GM18870 (cell line): ENCODE data around the gene EXOC1.
"Not testable (repeated sequence)": the region's sequence is repeated elsewhere in the genome, so short reads cannot be mapped to it uniquely, and the experiment has no call there.

ENCODE experiments used
- ATAC-seq: cut with Tn5 transposase; IDR thresholded peaks from one replicate; pipeline ENCODE4 v1.9.1; 2021; ENCODE audit warnings: moderate library complexity; ENCODE audit not compliant: unreplicated experiment

The EXOC1 gene

DNA sequence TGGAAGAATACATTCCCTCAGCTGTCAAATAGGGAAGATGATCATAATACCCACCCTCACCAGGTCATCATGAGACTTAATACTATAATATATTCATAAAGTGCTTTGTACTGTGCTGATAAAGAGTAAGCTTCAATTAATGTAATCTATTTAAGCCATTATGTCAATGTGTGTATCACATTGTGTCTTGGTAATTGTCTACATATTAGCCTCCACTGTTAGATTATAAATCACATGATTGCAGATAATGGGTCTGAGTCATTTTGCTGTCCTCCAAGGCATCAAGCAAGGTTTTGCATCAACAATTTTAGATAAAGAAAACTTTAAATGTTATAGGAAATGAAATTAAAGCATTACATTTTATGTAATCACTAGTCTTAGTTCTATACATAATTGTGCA is 50.1 kb downstream of the EXOC1 start:
- no peak for ATAC-seq

- no peak for ATAC-seq
Observed at GRCh38 chr4:55904576-55904975, 51.1 kb downstream of the EXOC1 start.

GRCh38 chr4:55906323-55906722 is 52.9 kb downstream of the EXOC1 start:
- ATAC-seq: no peak

DNA sequence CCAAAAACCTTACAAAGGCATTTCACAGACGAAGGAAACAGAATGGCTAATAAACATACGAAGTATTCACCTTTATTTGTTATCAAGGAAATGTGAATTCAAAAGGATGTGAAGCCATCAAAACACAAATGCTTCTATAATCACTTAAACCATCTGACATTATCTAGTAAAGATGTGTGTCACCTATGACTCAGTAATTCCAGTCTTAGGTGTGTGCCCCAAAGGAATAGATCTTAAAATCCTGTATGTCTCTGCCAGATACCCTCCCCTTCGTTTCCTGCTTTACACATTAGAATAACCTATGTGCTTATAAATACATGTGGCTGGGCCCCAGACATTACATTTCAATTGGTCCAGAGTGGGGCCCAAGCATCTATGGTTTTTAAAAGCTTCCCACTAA is 53.5 kb downstream of the EXOC1 start:
- no peak for ATAC-seq

- ATAC-seq: no peak
Observed at GRCh38 chr4:55907469-55907868, 54.0 kb downstream of the EXOC1 start.

DNA sequence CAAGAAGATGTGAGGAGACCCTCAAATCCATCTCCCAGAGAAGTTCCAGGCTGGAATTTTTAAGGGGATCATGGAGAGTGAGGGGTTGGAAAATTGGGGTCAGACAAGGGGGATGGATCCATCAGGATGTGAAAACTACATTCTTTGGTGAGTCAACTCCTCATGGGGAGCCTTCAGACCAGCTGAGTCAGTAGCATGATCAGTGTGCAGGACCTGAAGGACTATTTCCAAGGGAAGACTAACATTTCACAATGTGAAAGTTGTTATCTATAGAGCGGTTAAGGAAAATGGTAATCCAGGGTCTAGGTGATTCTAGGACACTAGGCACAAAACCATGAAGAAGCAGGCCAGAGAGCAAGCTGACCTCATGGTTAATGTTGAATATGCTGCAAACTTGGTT is 56.7 kb downstream of the EXOC1 start:
- ATAC-seq: no peak

GRCh38 chr4:55912249-55912648 is 58.8 kb downstream of the EXOC1 start:
- no peak for ATAC-seq

GRCh38 chr4:55920571-55920970 is 67.1 kb downstream of the EXOC1 start:
- ATAC-seq: no peak

DNA sequence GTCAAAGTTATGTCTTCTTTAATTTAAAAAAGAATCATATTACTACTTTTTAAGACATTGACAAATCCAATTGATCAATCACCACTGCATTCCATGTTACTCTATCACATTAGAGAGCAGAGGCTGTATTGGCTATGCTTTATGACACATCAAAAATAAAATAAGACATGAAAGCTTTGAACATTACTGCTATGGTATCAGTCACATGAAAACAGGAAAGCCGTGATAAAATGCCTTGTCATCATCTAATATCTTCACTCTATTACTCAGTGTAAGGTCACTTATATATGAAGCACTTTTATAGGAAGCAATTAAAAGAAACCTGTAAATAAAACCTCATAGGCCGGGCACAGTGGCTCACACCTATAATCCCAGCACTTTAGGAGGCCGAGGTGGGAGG is 67.6 kb downstream of the EXOC1 start:
- no peak for ATAC-seq

DNA sequence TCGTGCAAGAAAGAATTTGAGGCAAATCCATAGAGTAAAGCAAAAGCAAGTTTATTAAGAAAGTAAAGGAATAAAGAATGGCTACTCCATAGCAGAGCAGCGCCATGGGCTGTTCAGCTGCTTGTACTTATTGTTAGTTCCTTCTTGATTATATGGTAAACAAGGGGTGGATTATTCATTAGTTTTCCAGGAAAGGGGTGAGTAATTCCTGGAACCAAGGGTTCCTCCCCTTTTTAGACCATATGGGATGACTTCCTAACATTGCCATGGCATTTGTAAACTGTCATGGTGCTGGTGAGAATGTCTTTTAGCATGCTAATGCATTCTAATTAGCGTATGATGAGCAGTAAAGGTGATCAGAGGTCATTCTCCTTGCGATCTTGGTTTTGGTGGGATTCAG is 71.8 kb downstream of the EXOC1 start:
- ATAC-seq: no peak

- no peak for ATAC-seq
Observed at GRCh38 chr4:55926610-55927009, 73.2 kb downstream of the EXOC1 start.

GRCh38 chr4:55927803-55928437 is 74.5 kb downstream of the EXOC1 start:
- ATAC-seq: no peak

GRCh38 chr4:55928846-55929245 is 75.4 kb downstream of the EXOC1 start:
- ATAC-seq: no peak

- no peak for ATAC-seq
Observed at GRCh38 chr4:55931043-55931442, 77.6 kb downstream of the EXOC1 start.

- ATAC-seq: no peak
Observed at GRCh38 chr4:55931833-55932232, 78.4 kb downstream of the EXOC1 start.

DNA sequence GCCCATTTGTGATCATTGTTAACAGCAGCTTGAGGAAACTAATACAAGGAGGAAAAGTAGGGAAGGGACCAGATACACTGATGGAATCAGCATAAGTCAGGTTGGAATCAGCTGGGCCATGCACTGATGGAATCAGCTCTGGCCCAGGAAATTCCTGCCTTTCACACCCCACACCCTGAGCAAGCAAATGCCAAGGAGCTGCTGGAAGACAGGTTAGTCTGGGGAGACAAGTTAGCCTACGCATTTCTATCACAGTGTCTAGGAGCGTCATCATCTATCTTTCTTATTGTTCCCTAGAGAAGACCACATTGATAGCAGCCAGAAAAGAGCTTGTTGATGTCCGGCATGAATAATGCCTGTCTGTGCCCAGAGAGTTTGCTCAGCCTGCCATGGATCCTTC is 79.1 kb downstream of the EXOC1 start:
- no peak for ATAC-seq

DNA sequence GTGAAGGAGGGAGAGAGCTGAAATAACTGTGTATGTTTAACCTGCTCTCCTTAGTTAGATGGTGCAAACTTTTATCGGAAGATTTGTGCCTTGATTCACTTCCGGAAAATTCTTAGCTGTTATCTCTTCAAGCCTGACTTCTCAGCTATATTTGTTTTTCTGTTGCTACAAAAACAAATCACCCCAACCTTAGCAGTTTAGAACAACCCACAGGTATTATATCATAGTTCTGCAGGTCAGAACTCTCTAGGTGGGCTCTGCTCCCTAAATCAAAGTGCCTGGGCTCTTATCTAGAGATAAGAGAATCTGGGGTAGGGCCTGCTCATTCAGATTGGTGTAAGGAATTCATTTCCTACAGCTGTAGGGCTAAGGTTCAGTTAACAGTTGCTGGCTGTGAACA is 80.2 kb downstream of the EXOC1 start:
- no peak for ATAC-seq

- ATAC-seq: not testable (repeated sequence)
Observed at GRCh38 chr4:55935907-55936306, 82.5 kb downstream of the EXOC1 start.

- ATAC-seq: no peak
Observed at GRCh38 chr4:55938481-55938880, 85.0 kb downstream of the EXOC1 start.

GRCh38 chr4:55939421-55939820 is 86.0 kb downstream of the EXOC1 start:
- ATAC-seq: no peak

DNA sequence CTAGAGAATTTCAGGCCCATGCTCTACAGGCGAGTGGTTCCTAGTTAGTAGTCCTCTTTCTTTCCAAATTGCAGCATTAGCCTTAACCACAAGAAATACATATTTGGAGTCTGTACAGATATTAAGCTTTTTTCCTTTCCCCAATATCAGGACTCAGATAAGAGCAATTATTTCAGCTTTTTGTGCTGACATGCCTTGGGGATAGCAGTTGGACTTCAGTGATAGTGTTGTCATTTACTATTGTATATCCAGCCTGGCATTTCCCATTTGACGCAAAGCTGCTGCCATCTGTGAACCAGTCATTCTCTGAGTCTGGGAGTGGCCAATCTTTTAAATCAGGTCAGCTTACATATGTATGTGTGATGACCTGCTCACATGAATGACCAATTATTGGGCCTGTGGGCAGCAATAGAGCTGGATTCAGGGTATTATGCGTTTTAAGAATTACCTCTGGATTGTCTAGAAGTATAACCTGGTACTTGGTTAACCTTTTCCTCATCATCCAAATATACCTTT is 88.5 kb downstream of the EXOC1 start:
- no peak for ATAC-seq

- peak; percentile 35 for ATAC-seq
Observed at GRCh38 chr4:55947254-55947882, 93.9 kb downstream of the EXOC1 start.
